Nucleus accumbens (tissue), 56 donors: ENCODE results near the gene RABGAP1.

Experiments
- DNase-seq, 56 donors: peaks; one replicate each; lab custom pipeline; 2025; lab: John Stamatoyannopoulos, UW

Gene RABGAP1

DNA sequence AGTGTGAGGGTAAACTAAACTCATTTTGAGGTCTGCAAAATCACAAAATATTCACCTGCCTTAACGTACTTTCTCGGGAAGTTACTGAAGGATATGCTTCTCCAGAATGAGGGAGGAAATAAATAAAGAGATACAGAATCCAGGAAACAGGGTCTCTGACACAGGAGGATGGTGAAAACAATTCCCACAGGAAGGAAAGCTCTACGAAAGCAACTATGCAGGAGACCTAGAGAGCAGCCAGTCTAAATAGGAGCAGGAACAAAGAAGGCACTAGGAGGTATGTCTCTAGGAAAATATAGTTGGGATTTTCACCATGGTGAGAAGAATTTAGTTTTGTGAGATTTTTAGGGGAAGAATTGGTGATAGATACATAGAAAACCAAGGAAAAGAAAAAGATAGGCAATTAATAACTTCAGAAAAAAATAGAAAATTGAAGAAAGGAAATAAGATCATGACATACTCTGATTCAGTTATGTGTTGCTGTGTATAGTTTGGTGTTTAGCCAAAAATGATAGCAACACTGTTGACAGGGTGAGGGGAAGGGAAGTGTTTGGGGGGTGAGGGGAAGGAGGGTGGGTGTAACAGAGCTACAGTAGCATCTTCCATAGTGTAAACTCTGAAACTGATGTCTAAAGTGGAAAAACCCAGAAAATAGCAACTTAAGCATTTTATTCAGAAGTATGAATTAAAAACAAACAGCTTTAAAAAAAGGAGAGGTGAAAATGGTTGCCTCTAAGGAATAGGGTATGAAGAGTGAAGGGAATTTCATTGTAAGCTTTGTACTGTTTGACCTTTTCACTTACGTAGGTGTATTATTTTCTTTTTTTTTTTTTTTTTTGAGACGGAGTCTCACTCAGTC, 102.5 kb downstream of the RABGAP1 start:
- no peak for DNase-seq

DNA sequence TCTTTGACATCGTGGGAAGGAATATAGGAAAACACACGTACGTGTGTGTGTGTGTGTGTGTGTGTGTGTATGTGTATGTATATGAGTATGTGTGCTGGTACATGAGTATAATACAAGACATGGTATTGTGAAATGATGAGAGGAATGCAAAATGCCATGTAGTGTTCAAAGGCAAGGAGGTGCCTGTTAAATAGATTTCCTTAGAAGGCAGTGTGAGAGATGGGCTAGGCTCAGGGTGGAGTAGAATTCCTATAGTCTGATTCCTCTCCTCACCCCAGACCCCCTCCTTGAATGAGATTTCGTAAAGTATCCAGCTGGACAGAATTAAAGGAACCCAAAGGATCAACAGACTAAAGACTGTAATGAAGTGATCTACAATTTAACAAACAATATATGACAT, 103.8 kb downstream of the RABGAP1 start:
- no peak for DNase-seq

DNA sequence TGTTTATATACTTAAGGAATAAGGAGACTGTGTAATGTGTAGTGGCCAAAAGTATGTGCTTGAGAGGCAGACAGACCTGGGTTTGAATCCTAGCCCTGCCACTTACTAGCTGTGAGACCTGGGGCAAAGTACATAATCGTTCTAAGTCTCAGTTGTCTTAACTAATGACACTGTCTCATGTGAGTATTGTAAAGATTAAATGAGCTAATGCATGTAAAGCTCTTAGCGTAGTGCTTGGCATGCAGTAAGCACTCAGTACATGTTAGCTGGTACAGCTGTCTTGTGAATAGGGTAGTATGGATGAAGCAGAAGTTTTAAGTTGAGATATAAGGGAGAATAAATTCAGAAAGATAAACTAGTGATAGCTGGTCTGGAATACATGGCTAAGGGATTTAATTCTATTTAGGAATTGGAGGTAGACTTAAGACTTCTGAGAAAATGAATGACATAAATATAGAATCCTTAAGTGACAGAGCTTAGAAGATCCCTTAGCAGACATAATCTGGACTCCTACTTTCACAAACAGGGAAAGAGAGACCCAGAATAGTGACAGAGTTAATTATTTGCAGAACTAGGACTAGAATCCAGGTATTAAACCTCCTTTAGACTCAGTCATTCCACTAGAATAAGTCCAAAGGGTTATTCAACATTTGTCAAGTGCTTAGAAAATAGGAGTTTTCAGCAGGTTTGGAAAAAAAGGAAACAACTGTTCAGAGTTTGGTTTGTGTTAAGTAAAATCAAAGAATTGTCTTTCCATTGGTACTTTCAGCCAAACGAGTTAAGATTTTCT, 105.8 kb downstream of the RABGAP1 start:
- DNase-seq: no peak

GRCh38 chr9:123048748-123049147, 107.9 kb downstream of the RABGAP1 start:
- DNase-seq: no peak

GRCh38 chr9:123049589-123050222, 108.9 kb downstream of the RABGAP1 start:
- DNase-seq: no peak

- DNase-seq: no peak
Observed at GRCh38 chr9:123053046-123053445, 112.2 kb downstream of the RABGAP1 start.

DNA sequence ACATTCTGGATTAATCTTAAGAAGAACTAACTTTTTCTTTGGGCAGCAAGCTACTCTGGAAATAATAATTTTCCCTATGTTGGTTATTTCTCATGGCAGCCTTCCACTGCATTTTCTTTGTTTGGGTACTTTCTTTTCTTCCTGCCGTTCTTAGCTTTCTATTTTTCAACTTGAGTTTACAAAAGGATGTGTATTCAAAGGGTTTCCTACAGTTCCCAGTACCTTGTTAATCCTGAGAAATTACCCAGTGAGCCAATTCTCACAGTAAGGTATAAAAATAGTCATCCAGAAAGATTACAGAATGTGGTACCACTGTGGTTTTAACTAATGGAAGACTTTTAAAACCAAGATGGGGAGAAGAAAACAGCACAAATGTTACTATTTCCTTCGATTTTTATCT, 112.9 kb downstream of the RABGAP1 start:
- DNase-seq: no peak

DNA sequence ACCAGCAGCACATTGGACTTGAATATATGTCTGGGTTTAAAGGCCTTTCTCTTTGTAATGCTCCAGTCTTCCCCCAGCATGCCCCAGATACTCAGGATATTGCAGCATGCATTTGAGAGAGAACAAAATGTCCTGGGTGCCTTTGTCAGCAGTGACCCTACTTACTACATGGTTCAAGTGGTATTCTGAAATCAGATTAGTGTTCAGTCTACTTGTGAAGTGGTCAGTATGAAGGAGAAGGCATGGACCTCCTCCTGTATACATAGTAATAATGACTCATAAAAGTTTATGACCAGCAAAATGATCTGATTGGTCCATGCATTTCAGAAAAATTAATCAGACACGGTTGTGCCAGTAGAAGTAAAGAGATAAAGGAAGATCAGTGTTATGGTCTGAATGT, 118.0 kb downstream of the RABGAP1 start:
- no peak for DNase-seq

DNA sequence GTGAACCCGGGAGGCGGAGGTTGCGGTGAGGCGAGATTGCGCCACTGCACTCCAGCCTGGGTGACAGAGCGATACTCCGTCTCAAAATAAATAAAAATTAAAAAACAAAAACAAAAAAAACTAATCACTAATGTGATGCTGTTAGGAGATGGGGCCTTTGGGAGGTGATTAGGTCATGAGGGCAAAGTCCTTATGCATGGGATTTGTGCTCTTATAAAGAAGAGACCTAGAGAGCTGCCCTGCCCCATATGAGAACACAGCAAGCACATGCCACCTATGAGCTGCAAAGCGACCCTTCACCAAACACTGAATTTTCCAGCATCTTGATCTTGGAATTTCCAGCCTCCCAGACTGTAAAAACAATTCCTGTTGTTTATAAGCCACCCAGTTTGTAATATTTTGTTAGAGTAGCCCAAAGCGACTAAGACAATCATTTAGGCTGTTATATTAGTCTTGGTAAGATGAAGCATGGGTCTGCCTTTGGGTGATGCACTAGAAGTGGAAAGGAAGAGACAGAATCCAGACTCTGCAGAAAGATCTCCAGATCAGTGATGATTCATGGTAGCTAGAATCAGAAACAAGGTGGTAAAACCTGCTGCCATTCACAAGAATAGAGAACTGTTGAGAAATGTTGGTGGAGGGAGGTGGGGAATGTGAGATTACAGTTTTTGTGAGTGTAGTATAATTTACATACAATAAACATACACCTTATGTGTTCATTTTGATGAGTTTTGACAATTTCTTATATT, 118.8 kb downstream of the RABGAP1 start:
- DNase-seq: no peak

DNA sequence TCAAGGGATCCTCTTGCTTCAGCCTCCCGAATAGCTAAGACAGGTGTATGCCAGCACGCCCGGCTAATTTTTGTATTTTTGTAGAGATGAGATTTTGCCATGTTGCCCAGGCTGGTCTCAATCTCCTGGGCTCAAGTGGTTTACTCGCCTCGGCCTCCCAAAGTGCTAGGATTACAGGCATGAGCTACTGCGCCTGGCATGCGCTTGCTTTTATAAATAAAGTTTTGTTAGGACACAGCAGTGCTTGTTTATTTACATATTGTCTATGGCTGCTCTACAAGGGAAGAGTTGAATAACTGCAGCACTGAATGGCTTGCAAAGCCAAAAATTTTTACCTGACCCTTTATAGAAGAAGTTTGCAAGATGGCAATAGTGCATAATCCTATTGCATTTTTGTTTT, 120.4 kb downstream of the RABGAP1 start:
- DNase-seq: no peak

- no peak for DNase-seq
Observed at GRCh38 chr9:123062351-123063176, 121.7 kb downstream of the RABGAP1 start.

GRCh38 chr9:123063177-123063598, 122.4 kb downstream of the RABGAP1 start:
- no peak for DNase-seq

GRCh38 chr9:123063896-123064295, 123.1 kb downstream of the RABGAP1 start:
- peak in 1 of 56 donors; percentile 14 for DNase-seq

- no peak for DNase-seq
Observed at GRCh38 chr9:123064716-123065115, 123.9 kb downstream of the RABGAP1 start.

- DNase-seq: no peak
Observed at GRCh38 chr9:123065196-123065595, 124.4 kb downstream of the RABGAP1 start.

- no peak for DNase-seq
Observed at GRCh38 chr9:123067136-123067535, 126.3 kb downstream of the RABGAP1 start.

- no peak for DNase-seq
Observed at GRCh38 chr9:123069010-123069481, 128.2 kb downstream of the RABGAP1 start.

DNA sequence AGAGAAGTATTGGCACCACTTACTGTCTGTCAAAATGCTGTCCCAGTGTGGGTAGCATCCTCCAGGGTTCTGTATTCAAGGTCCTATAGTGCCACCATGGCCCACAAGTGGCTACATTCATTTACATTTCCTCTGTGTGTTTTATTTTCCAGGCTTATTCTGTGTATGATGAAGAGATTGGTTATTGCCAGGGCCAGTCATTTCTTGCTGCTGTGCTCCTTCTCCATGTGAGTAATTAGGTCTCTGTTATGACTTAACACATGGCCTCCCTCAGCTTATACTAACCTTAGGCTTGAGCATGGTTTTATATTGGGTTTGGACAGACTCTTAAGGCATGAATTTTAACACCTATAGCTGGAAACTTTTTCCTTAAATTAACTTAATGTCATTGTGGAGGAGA, 129.4 kb downstream of the RABGAP1 start:
- DNase-seq: no peak

- peak in 4 of 56 donors; percentile 21 to 28 (median 27) for DNase-seq
Observed at GRCh38 chr9:123072407-123072995, 131.7 kb downstream of the RABGAP1 start.
